NCI-H2029 (cell line): ENCODE results near the gene VTA1.
"Not testable (repeated sequence)": the region's sequence is repeated elsewhere in the genome, so short reads cannot be mapped to it uniquely, and the experiment has no call there.

Source experiments
- DNase-seq: peaks from one replicate; lab custom pipeline; 2025; lab: John Stamatoyannopoulos, UW

VTA1 gene

GRCh38 chr6:142226731-142227130 lies 79.7 kb downstream of the VTA1 start:
- DNase-seq: no peak

GRCh38 chr6:142229518-142230270 lies 82.6 kb downstream of the VTA1 start:
- DNase-seq: not testable (repeated sequence)

- not testable (repeated sequence) for DNase-seq
These were observed 85.4 kb downstream of the VTA1 start for GRCh38 chr6:142232206-142233044.

GRCh38 chr6:142233945-142234682 lies 87.1 kb downstream of the VTA1 start:
- DNase-seq: no peak

GRCh38 chr6:142235272-142235671 lies 88.2 kb downstream of the VTA1 start:
- DNase-seq: no peak

GRCh38 chr6:142235791-142236190 lies 88.7 kb downstream of the VTA1 start:
- DNase-seq: no peak

- no peak for DNase-seq
These were observed 89.6 kb downstream of the VTA1 start for GRCh38 chr6:142236691-142237090.

- no peak for DNase-seq
These were observed 91.8 kb downstream of the VTA1 start for GRCh38 chr6:142238881-142239280.

- DNase-seq: no peak
These were observed 93.1 kb downstream of the VTA1 start for GRCh38 chr6:142240179-142240578.

- no peak for DNase-seq
These were observed 94.0 kb downstream of the VTA1 start for GRCh38 chr6:142241061-142241460.

GRCh38 chr6:142242269-142242668 lies 95.2 kb downstream of the VTA1 start:
- no peak for DNase-seq

GRCh38 chr6:142246960-142247359 lies 99.9 kb downstream of the VTA1 start:
- no peak for DNase-seq

GRCh38 chr6:142249266-142249665 lies 102.2 kb downstream of the VTA1 start:
- no peak for DNase-seq

GRCh38 chr6:142251930-142252445 lies 104.9 kb downstream of the VTA1 start:
- DNase-seq: no peak

GRCh38 chr6:142254513-142254912 lies 107.5 kb downstream of the VTA1 start:
- no peak for DNase-seq

- DNase-seq: no peak
These were observed 108.7 kb downstream of the VTA1 start for GRCh38 chr6:142255785-142256184.

GRCh38 chr6:142258305-142258704 lies 111.2 kb downstream of the VTA1 start:
- DNase-seq: no peak

- no peak for DNase-seq
These were observed 111.7 kb downstream of the VTA1 start for GRCh38 chr6:142258757-142259156.

GRCh38 chr6:142260748-142261147 lies 113.7 kb downstream of the VTA1 start:
- DNase-seq: no peak

GRCh38 chr6:142262231-142262630 lies 115.2 kb downstream of the VTA1 start:
- DNase-seq: no peak

GRCh38 chr6:142265476-142265875 lies 118.4 kb downstream of the VTA1 start:
- no peak for DNase-seq

- no peak for DNase-seq
These were observed 119.0 kb downstream of the VTA1 start for GRCh38 chr6:142266060-142266459.
